ENCODE data around the gene EIF4G2. TPM values are rescaled to one million over a fixed set of nuclear protein-coding genes. Genes with fewer than 3 reads are reported as not detected.

The EIF4G2 gene
- total and polyA plus RNA-seq, 2 experiments from 2014 or later, result 358 to 788 TPM

- TF ChIP-seq ZNF462 (CRISPR knock-in tag; IDR thresholded peaks at IDR 0.05) (no peak), EZH2 (IDR thresholded peaks at IDR 0.05; ENCODE audit: low read depth, unreplicated experiment) (no peak), ETS1 (IDR thresholded peaks at IDR 0.05) (no peak), CREB1 (CRISPR knock-in tag; IDR thresholded peaks at IDR 0.05; ENCODE audit: low read depth) (no peak), ZNF114 (CRISPR knock-in tag; IDR thresholded peaks at IDR 0.05) (no peak)
Observed at GRCh38 chr11:10829139-10829538, 20.4 kb upstream of the EIF4G2 start (continued).

- Histone ChIP-seq H3K27ac (ENCODE audit: low read depth) (no peak overlapping the region), H3K4me2 (no peak overlapping the region), H3K79me2 (replicated peaks; ENCODE audit: insufficient read depth) (no peaks in the 10 kb centered on the region), H4K20me1 (replicated peaks; ENCODE audit: insufficient read depth) (no peaks in the 10 kb centered on the region), H3K9me2 (ENCODE audit: insufficient read depth) (no peaks in the 10 kb centered on the region; the same call in 1 of the 2 replicates), H3F3A (replicated peaks; ENCODE audit: low read depth) (no peaks in the 10 kb centered on the region), H3K4me3 (no peak overlapping the region), H3K4me1 (ENCODE audit: insufficient read depth) (no peaks in the 10 kb centered on the region), H2AFZ (no peak overlapping the region), H3K27me3 (ENCODE audit: insufficient read depth) (no peaks in the 10 kb centered on the region), H3K36me3 (ENCODE audit: insufficient read depth) (no peaks in the 10 kb centered on the region)
- Mint-ChIP-seq H3K36me3 (ENCODE audit: low read depth) (no peaks in the 10 kb centered on the region), H3K4me1 (no peaks in the 10 kb centered on the region), H3K27me3 (ENCODE audit: insufficient read depth, low read depth, poor library complexity) (peaks cover 2% of the 10 kb centered on the region), H3K4me3 (no peak overlapping the region), H3K9me3 (no peaks in the 10 kb centered on the region; the same call in 2 of the 3 replicates), H3K27ac (no peak overlapping the region)
- ATAC-seq (no peak), DNase-seq (ENCODE audit: low spot score) (no peak)
- TF ChIP-seq ZNF462 (CRISPR knock-in tag; IDR thresholded peaks at IDR 0.05) (no peak), ZNF114 (CRISPR knock-in tag; IDR thresholded peaks at IDR 0.05) (no peak), EZH2phosphoT487 (IDR thresholded peaks at IDR 0.05; ENCODE audit: unreplicated experiment) (no peak), ETS1 (IDR thresholded peaks at IDR 0.05) (no peak), STAT1 (IDR thresholded peaks at IDR 0.05; ENCODE audit: unreplicated experiment) (no peak)
Observed at GRCh38 chr11:10828402-10828801, 19.7 kb upstream of the EIF4G2 start.

Data from GM23338 (cell line).